Caco-2 (cell line): ENCODE results near the gene DISP3. TPM values are rescaled to one million over a fixed set of nuclear protein-coding genes. Genes with fewer than 3 reads are reported as not detected.

Experiments
- BruUV-seq: library from RNA; stranded (reverse); fragments of 400-500 nt; replicated peaks from 2 replicates; lab custom pipeline; 2021; lab: Mats Ljungman, UMichigan
- CTCF ChIA-PET: fragments of 300-600 bp; sonication (Branson Sonifier 250); formaldehyde crosslinking; loops from one replicate; lab custom pipeline; 2022; ENCODE audit warnings: antibody characterized with exemption; lab: Charles Lee
- POLR2A ChIA-PET: fragments of 300-600 bp; sonication (Branson Sonifier 250); formaldehyde crosslinking; loops from one replicate; lab custom pipeline; 2022; ENCODE audit warnings: antibody characterized with exemption; lab: Charles Lee
- DNase-seq, 2 experiments: peaks; one replicate each; pipeline versions ENCODE4 v3.0.0 to v3.0.0-alpha.2; 2020 to 2022
- H3K27me3 ChIP-seq: replicated peaks from 2 replicates; pipeline ENCODE4 v1.6.0; 2011; ENCODE audit warnings: low read length; ENCODE audit not compliant: control insufficient read depth, insufficient read depth
- H3K36me3 ChIP-seq: 2 replicates; pipeline ENCODE4 v1.5.1; 2011; ENCODE audit warnings: low read length; ENCODE audit not compliant: control insufficient read depth, insufficient read depth
- H3K4me1 ChIP-seq: fragments of 250-450 bp; sonication (Bioruptor Pico); 2 replicates; pipeline ENCODE4 v1.5.1; 2020; ENCODE audit warnings: mild to moderate bottlenecking
- H3K4me3 ChIP-seq: 2 replicates; pipeline ENCODE4 v1.5.1; 2011; ENCODE audit warnings: low read depth, mild to moderate bottlenecking, control low read depth, low read length
- H3K9me3 ChIP-seq: fragments of 250-450 bp; sonication (Bioruptor Pico); 2 replicates; pipeline ENCODE4 v1.5.1; 2020; ENCODE audit warnings: mild to moderate bottlenecking, moderate library complexity
- H3K27ac Mint-ChIP-seq: one replicate; pipeline ENCODE4 v1.8.0; 2022; ENCODE audit warnings: mixed read lengths; ENCODE audit not compliant: unreplicated experiment
- H3K27me3 Mint-ChIP-seq: one replicate; pipeline ENCODE4 v1.8.0; 2022; ENCODE audit warnings: mixed read lengths; ENCODE audit not compliant: insufficient read depth, unreplicated experiment
- H3K36me3 Mint-ChIP-seq: one replicate; pipeline ENCODE4 v1.8.0; 2022; ENCODE audit warnings: mild to moderate bottlenecking, mixed read lengths; ENCODE audit not compliant: insufficient read depth, unreplicated experiment
- H3K4me1 Mint-ChIP-seq: one replicate; pipeline ENCODE4 v1.8.0; 2022; ENCODE audit warnings: low read depth, mixed read lengths; ENCODE audit not compliant: unreplicated experiment
- H3K4me3 Mint-ChIP-seq: one replicate; pipeline ENCODE4 v1.8.0; 2022; ENCODE audit warnings: mild to moderate bottlenecking, moderate library complexity, mixed read lengths; ENCODE audit not compliant: unreplicated experiment
- H3K9me3 Mint-ChIP-seq: one replicate; pipeline ENCODE4 v1.8.0; 2022; ENCODE audit warnings: mixed read lengths; ENCODE audit not compliant: unreplicated experiment
- intact Hi-C: fragments of 100-400 bp; cut with micrococcal nuclease; formaldehyde crosslinking; loops from one replicate; pipeline ENCODE4 v1.10.0; 2022; ENCODE audit not compliant: unreplicated experiment
- total RNA-seq: library from RNA; stranded (reverse); gene quantifications from 2 replicates; pipeline ENCODE4 v1.2.3, GENCODE V29; 2022
- TF ChIP-seq, protein P1 (sequence below), 2 experiments: fragments of 200-600 bp in 1 of 2; IDR thresholded peaks; 1 replicate in 1 of 2; 2 replicates in 1 of 2; pipeline versions ENCODE4 v1.5.1 to v1.8.0; 2011 to 2022; ENCODE audit warnings: antibody characterized with exemption in 1 of 2, control low read depth in 1 of 2, inconsistent platforms in 1 of 2, low read depth in 1 of 2, low read length in 1 of 2, mild to moderate bottlenecking in 1 of 2, moderate library complexity in 1 of 2; ENCODE audit not compliant: insufficient read depth in 1 of 2, severe bottlenecking in 1 of 2, unreplicated experiment in 1 of 2

Gene DISP3
- total RNA-seq, 1 experiment from 2014 or later: 1.1 TPM

- Mint-ChIP-seq H3K27ac (no peak overlapping the region), H3K27me3 (peaks cover 28% of the 10 kb centered on the region), H3K36me3 (no peaks in the 10 kb centered on the region), H3K9me3 (no peaks in the 10 kb centered on the region), H3K4me3 (no peak overlapping the region), H3K4me1 (no peaks in the 10 kb centered on the region)
- BruUV-seq: no TSS peak
- CTCF ChIA-PET: interaction anchor here (0.6 kb wide), 1 partner anchor 179 kb away, joined by 3 read pairs; no protein-coding TSS in a partner anchor
- DNase-seq: no peak
- Histone ChIP-seq H3K4me3 (no peak overlapping the region), H3K36me3 (no peaks in the 10 kb centered on the region), H3K27me3 (peaks cover 2% of the 10 kb centered on the region; the same call in 1 of the 2 replicates), H3K9me3 (no peaks in the 10 kb centered on the region), H3K4me1 (no peaks in the 10 kb centered on the region)
- TF ChIP-seq, protein P1, sequence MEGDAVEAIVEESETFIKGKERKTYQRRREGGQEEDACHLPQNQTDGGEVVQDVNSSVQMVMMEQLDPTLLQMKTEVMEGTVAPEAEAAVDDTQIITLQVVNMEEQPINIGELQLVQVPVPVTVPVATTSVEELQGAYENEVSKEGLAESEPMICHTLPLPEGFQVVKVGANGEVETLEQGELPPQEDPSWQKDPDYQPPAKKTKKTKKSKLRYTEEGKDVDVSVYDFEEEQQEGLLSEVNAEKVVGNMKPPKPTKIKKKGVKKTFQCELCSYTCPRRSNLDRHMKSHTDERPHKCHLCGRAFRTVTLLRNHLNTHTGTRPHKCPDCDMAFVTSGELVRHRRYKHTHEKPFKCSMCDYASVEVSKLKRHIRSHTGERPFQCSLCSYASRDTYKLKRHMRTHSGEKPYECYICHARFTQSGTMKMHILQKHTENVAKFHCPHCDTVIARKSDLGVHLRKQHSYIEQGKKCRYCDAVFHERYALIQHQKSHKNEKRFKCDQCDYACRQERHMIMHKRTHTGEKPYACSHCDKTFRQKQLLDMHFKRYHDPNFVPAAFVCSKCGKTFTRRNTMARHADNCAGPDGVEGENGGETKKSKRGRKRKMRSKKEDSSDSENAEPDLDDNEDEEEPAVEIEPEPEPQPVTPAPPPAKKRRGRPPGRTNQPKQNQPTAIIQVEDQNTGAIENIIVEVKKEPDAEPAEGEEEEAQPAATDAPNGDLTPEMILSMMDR (IDR thresholded peaks at IDR 0.05; ENCODE audit: insufficient read depth in 1 of 2, low read depth in 1 of 2, low read length in 1 of 2, severe bottlenecking in 1 of 2, unreplicated experiment in 1 of 2): no peak
- POLR2A ChIA-PET: no interaction called here
- intact Hi-C loops: no loop called here
Measured at GRCh38 chr1:11465307-11465706, 13.6 kb upstream of the DISP3 start.

DNA sequence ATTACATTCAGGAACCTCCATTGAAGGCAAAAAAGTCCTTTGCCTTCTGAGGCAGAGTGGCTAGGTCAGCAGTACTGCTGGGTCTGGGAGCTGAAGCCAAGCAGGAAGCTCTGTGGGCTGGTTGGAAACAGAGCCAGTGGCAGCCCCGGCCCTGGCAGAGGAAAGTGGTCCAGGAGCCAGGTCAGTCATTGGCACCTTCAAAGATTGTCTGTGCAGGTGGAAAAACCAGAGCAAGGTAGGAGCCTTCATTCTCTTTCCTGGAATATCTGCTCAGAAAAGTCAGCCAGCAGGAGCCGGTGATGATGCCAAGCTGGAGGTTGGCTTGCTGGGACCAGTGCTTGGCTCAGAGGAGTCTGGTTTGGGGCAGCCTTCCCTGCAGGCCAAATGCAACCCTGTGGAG, 12.5 kb upstream of the DISP3 start:
- H3K27me3 Mint-ChIP-seq: peaks cover 30% of the 10 kb centered on the region
- no peaks in the 10 kb centered on the region for H3K9me3 ChIP-seq
- no peaks in the 10 kb centered on the region for H3K36me3 Mint-ChIP-seq

GRCh38 chr1:11468878-11469277, 10.1 kb upstream of the DISP3 start:
- H3K4me1 Mint-ChIP-seq: no peaks in the 10 kb centered on the region
- Histone ChIP-seq H3K36me3 (no peaks in the 10 kb centered on the region), H3K27me3 (no peaks in the 10 kb centered on the region; the same call in 1 of the 2 replicates), H3K4me3 (no peak overlapping the region), H3K4me1 (no peaks in the 10 kb centered on the region), H3K9me3 (no peaks in the 10 kb centered on the region)
- H3K9me3 Mint-ChIP-seq: no peaks in the 10 kb centered on the region
- TF ChIP-seq, protein P1 (IDR thresholded peaks at IDR 0.05; ENCODE audit: insufficient read depth in 1 of 2, low read depth in 1 of 2, low read length in 1 of 2, severe bottlenecking in 1 of 2, unreplicated experiment in 1 of 2): no peak
- intact Hi-C loops: no loop called here
- H3K4me3 Mint-ChIP-seq: no peak overlapping the region
- H3K36me3 Mint-ChIP-seq: no peaks in the 10 kb centered on the region
- peaks cover 16% of the 10 kb centered on the region for H3K27me3 Mint-ChIP-seq
- no peak overlapping the region for H3K27ac Mint-ChIP-seq
- POLR2A ChIA-PET: no interaction called here
- BruUV-seq: no TSS peak
- CTCF ChIA-PET: no interaction called here
- no peak for DNase-seq

More for the DNA sequence above, 12.5 kb upstream of the DISP3 start:
- no peak overlapping the region for H3K4me3 ChIP-seq
- BruUV-seq: no TSS peak
- H3K4me1 Mint-ChIP-seq: no peaks in the 10 kb centered on the region
- no peaks in the 10 kb centered on the region for H3K9me3 Mint-ChIP-seq
- TF ChIP-seq, protein P1 (IDR thresholded peaks at IDR 0.05; ENCODE audit: insufficient read depth in 1 of 2, low read depth in 1 of 2, low read length in 1 of 2, severe bottlenecking in 1 of 2, unreplicated experiment in 1 of 2): no peak
- CTCF ChIA-PET: no interaction called here
- DNase-seq: no peak
- no peak overlapping the region for H3K27ac Mint-ChIP-seq
- H3K27me3 ChIP-seq: peaks cover 2% of the 10 kb centered on the region; the same call in 1 of the 2 replicates
- intact Hi-C loops: no loop called here
- no peaks in the 10 kb centered on the region for H3K36me3 ChIP-seq
- H3K4me1 ChIP-seq: no peaks in the 10 kb centered on the region
- POLR2A ChIA-PET: no interaction called here
- H3K4me3 Mint-ChIP-seq: no peak overlapping the region
